ENCODE data around the gene TSTD1.
"Not testable (repeated sequence)": the region's sequence is repeated elsewhere in the genome, so short reads cannot be mapped to it uniquely, and the experiment has no call there.

TSTD1 gene

GRCh38 chr1:161069241-161069640 lies 30.5 kb upstream of the TSTD1 start:
- DNase-seq (ENCODE audit: low read depth, low spot score): no peak

- DNase-seq (ENCODE audit: low read depth, low spot score): no peak
These were observed 29.8 kb upstream of the TSTD1 start for GRCh38 chr1:161068306-161069234.

- no peak for DNase-seq (ENCODE audit: low read depth, low spot score)
These were observed 27.9 kb upstream of the TSTD1 start for GRCh38 chr1:161066694-161067093.

- not testable (repeated sequence) for DNase-seq (ENCODE audit: low read depth, low spot score)
These were observed 26.9 kb upstream of the TSTD1 start for GRCh38 chr1:161065681-161066080.

- DNase-seq (ENCODE audit: low read depth, low spot score): not testable (repeated sequence)
These were observed 25.2 kb upstream of the TSTD1 start for GRCh38 chr1:161063936-161064335.

GRCh38 chr1:161061419-161061818 lies 22.7 kb upstream of the TSTD1 start:
- DNase-seq (ENCODE audit: low read depth, low spot score): no peak

GRCh38 chr1:161059293-161059692 lies 20.5 kb upstream of the TSTD1 start:
- no peak for DNase-seq (ENCODE audit: low read depth, low spot score)

GRCh38 chr1:161054805-161055204 lies 16.0 kb upstream of the TSTD1 start:
- no peak for DNase-seq (ENCODE audit: low read depth, low spot score)

- no peak for DNase-seq (ENCODE audit: low read depth, low spot score)
These were observed 15.5 kb upstream of the TSTD1 start for GRCh38 chr1:161054232-161054631.

GRCh38 chr1:161052899-161053298 lies 14.1 kb upstream of the TSTD1 start:
- no peak for DNase-seq (ENCODE audit: low read depth, low spot score)

GRCh38 chr1:161051219-161051618 lies 12.5 kb upstream of the TSTD1 start:
- DNase-seq (ENCODE audit: low read depth, low spot score): no peak

- no peak for DNase-seq (ENCODE audit: low read depth, low spot score)
These were observed 10.4 kb upstream of the TSTD1 start for GRCh38 chr1:161048949-161049722.

- DNase-seq (ENCODE audit: low read depth, low spot score): no peak
These were observed 9.0 kb upstream of the TSTD1 start for GRCh38 chr1:161047436-161048420.

GRCh38 chr1:161046605-161047228 lies 8.0 kb upstream of the TSTD1 start:
- no peak for DNase-seq (ENCODE audit: low read depth, low spot score)

- DNase-seq (ENCODE audit: low read depth, low spot score): peak; percentile 94
These were observed 7.2 kb upstream of the TSTD1 start, which contains the start of gene USF1 for GRCh38 chr1:161045736-161046604. USF1 (minus strand) TSS chr1:161045977; CDS start chr1:161043275, 2,702 bp downstream.

GRCh38 chr1:161044908-161045735 lies 6.4 kb upstream of the TSTD1 start:
- DNase-seq (ENCODE audit: low read depth, low spot score): no peak

GRCh38 chr1:161044535-161044907 lies 5.8 kb upstream of the TSTD1 start:
- no peak for DNase-seq (ENCODE audit: low read depth, low spot score)

- no peak for DNase-seq (ENCODE audit: low read depth, low spot score)
These were observed 782 bp upstream of the TSTD1 start for GRCh38 chr1:161039546-161039945.

GRCh38 chr1:161039154-161039545 lies 386 bp upstream of the TSTD1 start:
- DNase-seq (ENCODE audit: low read depth, low spot score): no peak

All from brain pericyte (primary cell).